Keratinocyte (primary cell): ENCODE data around the gene RUFY3. TPM values are rescaled to one million over a fixed set of nuclear protein-coding genes. Genes with fewer than 3 reads are reported as not detected.

Experiments used
- DNase-seq: peaks from one replicate; pipeline ENCODE4 v3.0.0-alpha.2; 2011; ENCODE audit warnings: low read depth, missing footprints, low spot score
- FAIRE-seq: peaks from 2 replicates; lab custom pipeline; 2011; peaks lifted over from hg19 to GRCh38; lab: Jason Lieb, UNC
- H2AFZ ChIP-seq: 2 replicates; pipeline ENCODE4 v1.6.0; 2012; ENCODE audit warnings: low read length, control low read depth, inconsistent platforms; ENCODE audit not compliant: control insufficient read depth
- H3K27ac ChIP-seq: 2 replicates; pipeline ENCODE4 v1.5.1; 2011; ENCODE audit warnings: low read length; ENCODE audit not compliant: control insufficient read depth, insufficient read depth
- H3K27me3 ChIP-seq: 3 replicates; pipeline ENCODE4 v1.6.0; 2011; ENCODE audit warnings: low read length; ENCODE audit not compliant: control insufficient read depth, insufficient read depth; ENCODE audit errors: extremely low read depth
- H3K36me3 ChIP-seq, 2 experiments: 2 replicates in 1 of 2; 3 replicates in 1 of 2; pipeline ENCODE4 v1.5.1; 2011; ENCODE audit warnings: low read length in 2 of 2, mild to moderate bottlenecking in 1 of 2; ENCODE audit not compliant: control insufficient read depth in 2 of 2, insufficient read depth in 2 of 2; ENCODE audit errors: extremely low read depth in 1 of 2
- H3K4me1 ChIP-seq: 3 replicates; pipeline ENCODE4 v1.5.1; 2011; ENCODE audit warnings: low read length; ENCODE audit not compliant: control insufficient read depth, insufficient read depth; ENCODE audit errors: extremely low read depth
- H3K4me2 ChIP-seq: 3 replicates; pipeline ENCODE4 v1.6.0; 2011; ENCODE audit warnings: low read depth, low read length; ENCODE audit not compliant: control insufficient read depth, insufficient read depth; ENCODE audit errors: extremely low read depth
- H3K4me3 ChIP-seq, 3 experiments: fragments of 200-600 bp in 1 of 3; sonication (generic) in 1 of 3; 2 replicates in 2 of 3; 3 replicates in 1 of 3; pipeline ENCODE4 v1.5.1; 2011 to 2016; ENCODE audit warnings: low read length in 3 of 3, mild to moderate bottlenecking in 3 of 3, control low read depth in 2 of 3, inconsistent platforms in 1 of 3, low read depth in 1 of 3, mixed read lengths in 1 of 3, mixed run types in 1 of 3, moderate library complexity in 1 of 3; ENCODE audit not compliant: control insufficient read depth in 2 of 3, insufficient read depth in 2 of 3; ENCODE audit errors: extremely low read depth in 1 of 3
- H3K79me2 ChIP-seq: 2 replicates; pipeline ENCODE4 v1.6.0; 2012; ENCODE audit warnings: low read length; ENCODE audit not compliant: control insufficient read depth, insufficient read depth
- H3K9ac ChIP-seq: 3 replicates; pipeline ENCODE4 v1.6.0; 2011; ENCODE audit warnings: low read length; ENCODE audit not compliant: control insufficient read depth, insufficient read depth; ENCODE audit errors: extremely low read depth
- H3K9me1 ChIP-seq: 3 replicates; pipeline ENCODE4 v1.6.0; 2011; ENCODE audit warnings: low read length; ENCODE audit not compliant: control insufficient read depth, insufficient read depth; ENCODE audit errors: extremely low read depth
- H3K9me3 ChIP-seq: 2 replicates; pipeline ENCODE4 v1.5.1; 2012; ENCODE audit warnings: low read depth, low read length; ENCODE audit not compliant: control insufficient read depth
- H4K20me1 ChIP-seq: 3 replicates; pipeline ENCODE4 v1.6.0; 2011; ENCODE audit warnings: low read length; ENCODE audit not compliant: control insufficient read depth, insufficient read depth; ENCODE audit errors: extremely low read depth
- EZH2 ChIP-seq: IDR thresholded peaks from one replicate; pipeline ENCODE4 v1.6.1; 2012; ENCODE audit warnings: inconsistent platforms, mild to moderate bottlenecking, low read length, moderate library complexity
- dilution Hi-C: fragments of 300-500 bp; cut with MboI; formaldehyde crosslinking; loops from one replicate; pipeline ENCODE4 v1.7.0; 2020; ENCODE audit warnings: low sequenced_read_pairs; ENCODE audit not compliant: extremely low pct_ligation_motif_present
- polyA plus RNA-seq, 5 experiments: library from polyadenylated mRNA; depleted of rRNA in 3 of 5; stranded (reverse) in 3 of 5; stranded (forward) in 1 of 5; unstranded in 1 of 5; fragments of >200 nt; gene quantifications; 1 replicate in 1 of 5; 2 replicates in 3 of 5; 3 replicates in 1 of 5; pipeline versions ENCODE4 v1.2.1 to v1.2.3, GENCODE V29; 2011 to 2012; ENCODE audit warnings: missing spikeins in 2 of 5, low read depth in 1 of 5, low replicate concordance in 1 of 5
- TF ChIP-seq, protein P1 (sequence below), 3 experiments: IDR thresholded peaks in 1 of 3; conservative IDR thresholded peaks in 1 of 3; optimal IDR thresholded peaks in 1 of 3; 2 replicates in 2 of 3; 3 replicates in 1 of 3; pipeline versions ENCODE3 to v1.5.1; 2011; ENCODE audit warnings: low read length in 3 of 3, mild to moderate bottlenecking in 3 of 3, moderate library complexity in 2 of 3, control low read depth in 1 of 3, inconsistent platforms in 1 of 3; ENCODE audit not compliant: insufficient read depth in 2 of 3; ENCODE audit errors: extremely low read depth in 1 of 3

RUFY3 gene
- polyA plus RNA-seq, 1 donor (not counting 4 experiments of a cell fraction or from before 2014, with no cell fraction given), result 18.9 TPM

DNA sequence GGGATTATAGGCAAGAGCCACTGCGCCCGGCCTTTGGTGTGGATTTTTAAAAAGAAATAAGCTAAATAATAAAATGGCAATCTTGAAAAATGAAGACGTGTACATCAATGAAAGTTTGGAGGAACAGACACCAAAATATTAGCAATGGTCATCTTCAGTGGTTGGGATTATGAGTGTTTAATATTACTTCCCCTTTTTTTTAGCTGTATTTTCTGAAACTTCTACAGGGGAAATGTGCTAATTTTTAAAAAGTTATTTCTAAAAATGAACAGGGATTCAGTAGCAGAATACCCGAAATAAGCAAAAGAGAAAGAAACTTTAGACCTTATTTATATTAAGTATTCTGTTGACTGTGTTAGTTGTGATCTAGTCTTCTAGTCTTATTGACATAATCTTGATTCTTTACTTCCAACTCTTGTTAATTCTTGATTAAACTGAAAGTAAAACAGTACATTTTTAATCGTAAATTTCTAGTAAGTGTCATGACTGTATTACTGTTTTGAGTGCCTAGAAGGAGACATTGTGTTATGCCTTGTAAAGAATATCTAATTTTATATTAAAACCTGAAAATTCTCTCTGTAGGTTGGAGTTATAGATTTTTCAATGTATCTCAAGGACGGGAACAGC, 51.3 kb downstream of the RUFY3 start:
- Histone ChIP-seq H3K4me2 (no peak overlapping the region), H3K4me3 (no peak overlapping the region), H3K27ac (no peak overlapping the region), H3K27me3 (no peaks in the 10 kb centered on the region), H3K79me2 (no peaks in the 10 kb centered on the region), H3K9me3 (no peaks in the 10 kb centered on the region), H3K4me1 (no peaks in the 10 kb centered on the region), H3K9ac (no peak overlapping the region), H2AFZ (no peak overlapping the region), H3K9me1 (no peaks in the 10 kb centered on the region), H4K20me1 (no peaks in the 10 kb centered on the region), H3K36me3 (peaks cover 6 to 10% of the 10 kb centered on the region in 2 experiments)
- no peak for TF ChIP-seq EZH2
- TF ChIP-seq, protein P1, sequence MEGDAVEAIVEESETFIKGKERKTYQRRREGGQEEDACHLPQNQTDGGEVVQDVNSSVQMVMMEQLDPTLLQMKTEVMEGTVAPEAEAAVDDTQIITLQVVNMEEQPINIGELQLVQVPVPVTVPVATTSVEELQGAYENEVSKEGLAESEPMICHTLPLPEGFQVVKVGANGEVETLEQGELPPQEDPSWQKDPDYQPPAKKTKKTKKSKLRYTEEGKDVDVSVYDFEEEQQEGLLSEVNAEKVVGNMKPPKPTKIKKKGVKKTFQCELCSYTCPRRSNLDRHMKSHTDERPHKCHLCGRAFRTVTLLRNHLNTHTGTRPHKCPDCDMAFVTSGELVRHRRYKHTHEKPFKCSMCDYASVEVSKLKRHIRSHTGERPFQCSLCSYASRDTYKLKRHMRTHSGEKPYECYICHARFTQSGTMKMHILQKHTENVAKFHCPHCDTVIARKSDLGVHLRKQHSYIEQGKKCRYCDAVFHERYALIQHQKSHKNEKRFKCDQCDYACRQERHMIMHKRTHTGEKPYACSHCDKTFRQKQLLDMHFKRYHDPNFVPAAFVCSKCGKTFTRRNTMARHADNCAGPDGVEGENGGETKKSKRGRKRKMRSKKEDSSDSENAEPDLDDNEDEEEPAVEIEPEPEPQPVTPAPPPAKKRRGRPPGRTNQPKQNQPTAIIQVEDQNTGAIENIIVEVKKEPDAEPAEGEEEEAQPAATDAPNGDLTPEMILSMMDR (optimal IDR thresholded peaks at IDR 0.05 in 1 of 3, IDR thresholded peaks at IDR 0.05 in 1 of 3, conservative IDR thresholded peaks at IDR 0.05 in 1 of 3; ENCODE audit: extremely low read depth in 1 of 3, insufficient read depth in 2 of 3, low read length in 3 of 3), result no peak
- FAIRE-seq, result no peak
- dilution Hi-C loops, result no loop called here
- DNase-seq, result no peak

DNA sequence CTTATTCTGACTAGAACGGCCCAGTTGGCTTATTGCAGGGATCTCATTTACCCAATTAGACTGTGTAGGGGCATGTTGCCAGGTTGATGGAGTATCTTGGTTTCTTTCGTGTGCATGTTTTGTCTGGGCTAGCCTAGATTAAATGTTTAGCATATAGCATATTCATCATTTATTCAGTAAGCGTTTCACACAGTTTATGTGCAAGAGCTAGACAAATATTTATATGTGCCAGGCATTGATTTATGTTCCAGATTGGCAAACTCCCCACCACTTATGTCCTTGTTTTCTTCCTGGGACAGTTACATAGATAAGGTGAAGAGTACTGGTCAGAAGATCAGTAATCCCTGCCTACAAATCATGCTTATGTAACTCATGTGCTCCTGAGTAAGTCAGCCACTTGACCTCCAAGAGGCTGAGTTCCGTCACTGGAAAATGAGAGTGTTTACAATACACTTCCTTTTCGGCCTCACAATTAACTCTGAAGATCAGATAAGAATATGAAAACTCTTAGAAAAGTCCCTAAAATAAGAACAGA, 57.2 kb downstream of the RUFY3 start:
- H3K4me2 ChIP-seq, result no peak overlapping the region
- H3K27me3 ChIP-seq, result no peaks in the 10 kb centered on the region
- H4K20me1 ChIP-seq, result no peaks in the 10 kb centered on the region
- no peak overlapping the region for H3K4me3 ChIP-seq
- no peaks in the 10 kb centered on the region for H3K4me1 ChIP-seq
- no peak for DNase-seq
- no peak for TF ChIP-seq EZH2
- TF ChIP-seq, protein P1 (optimal IDR thresholded peaks at IDR 0.05 in 1 of 3, IDR thresholded peaks at IDR 0.05 in 1 of 3, conservative IDR thresholded peaks at IDR 0.05 in 1 of 3; ENCODE audit: extremely low read depth in 1 of 3, insufficient read depth in 2 of 3, low read length in 3 of 3), result no peak
- H3K27ac ChIP-seq, result no peak overlapping the region
- H3K9ac ChIP-seq, result no peak overlapping the region
- FAIRE-seq, result no peak
- H2AFZ ChIP-seq, result no peak overlapping the region
- no peaks in the 10 kb centered on the region for H3K79me2 ChIP-seq
- H3K9me1 ChIP-seq, result no peaks in the 10 kb centered on the region
- H3K36me3 ChIP-seq, result peaks cover 3 to 5% of the 10 kb centered on the region in 2 experiments
- dilution Hi-C loops, result no loop called here
- H3K9me3 ChIP-seq, result no peaks in the 10 kb centered on the region
